ENCODE data around the gene MIPOL1. TPM values are rescaled to one million over a fixed set of nuclear protein-coding genes. Genes with fewer than 3 reads are reported as not detected.

MIPOL1 gene
- total and polyA plus RNA-seq, 2 of the 13 experiments (the other 11 are each of a cell fraction or from before 2014, with no cell fraction given): 8.6 to 34.2 TPM

DNA sequence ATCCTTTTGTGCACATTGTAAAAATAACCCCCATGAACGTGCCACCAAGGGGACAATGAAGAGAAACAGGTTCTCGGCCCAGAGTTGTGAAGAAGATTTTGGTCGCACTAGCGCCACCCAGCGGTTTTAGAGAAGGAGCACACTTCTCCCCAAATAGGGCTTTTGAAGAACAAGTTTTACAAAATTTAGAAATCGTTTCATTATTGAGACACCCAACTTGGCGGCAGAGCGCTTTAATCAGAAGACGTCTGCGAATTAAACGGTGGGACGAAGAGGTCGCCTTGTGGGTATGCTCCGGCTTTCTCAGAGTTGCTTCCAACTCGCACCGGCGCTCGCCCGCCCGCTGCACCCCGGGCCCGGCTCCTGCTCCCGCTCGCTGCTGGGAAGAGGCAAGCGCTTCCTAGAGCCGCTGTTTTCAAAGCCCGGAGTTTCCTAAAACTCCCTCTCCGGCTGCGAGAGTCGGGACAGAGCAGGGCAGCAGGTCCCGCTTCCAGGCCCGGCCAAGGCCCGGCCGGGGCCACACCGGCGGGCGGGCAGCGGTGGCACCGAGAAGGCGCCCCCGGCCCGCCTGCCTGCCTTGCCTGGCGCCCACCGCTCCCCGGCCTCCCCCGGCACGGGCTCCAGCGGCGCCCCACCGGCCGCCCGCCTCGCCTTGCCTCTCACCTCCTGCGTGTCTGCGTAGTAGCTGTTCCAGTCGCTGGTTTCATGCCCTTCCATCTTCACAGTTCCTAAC, 396.7 kb downstream of the MIPOL1 start (continued):
- TF ChIP-seq ZBTB26 (CRISPR knock-in tag; IDR thresholded peaks at IDR 0.05; ENCODE audit: borderline replicate concordance) (0 out of 2 replicates have a peak, but pooled peaks have one; percentile 6), ZNF337 (CRISPR knock-in tag; IDR thresholded peaks at IDR 0.05; ENCODE audit: borderline replicate concordance, low read depth) (0 out of 2 replicates have a peak, but pooled peaks have one; percentile 69), ZNF850 (CRISPR knock-in tag; conservative IDR thresholded peaks at IDR 0.05) (0 out of 2 replicates have a peak, but pooled peaks have one; percentile 16), THAP11 (CRISPR knock-in tag; IDR thresholded peaks at IDR 0.05) (peak; percentile 39; the same call in 1 of the 2 replicates), NFIC (IDR thresholded peaks at IDR 0.05; ENCODE audit: low read length) (no peak), ZNF362 (CRISPR knock-in tag; IDR thresholded peaks at IDR 0.05; ENCODE audit: borderline replicate concordance) (no peak), ZNF598 (CRISPR knock-in tag; IDR thresholded peaks at IDR 0.05; ENCODE audit: borderline replicate concordance) (peak; percentile 89; the same call in 1 of the 2 replicates), HMG20A (CRISPR knock-in tag; IDR thresholded peaks at IDR 0.05; ENCODE audit: borderline replicate concordance) (no peak), NFE2L2 (IDR thresholded peaks at IDR 0.05; ENCODE audit: low read length) (0 out of 2 replicates have a peak, but pooled peaks have one; percentile 4), PHB2 (IDR thresholded peaks at IDR 0.05; ENCODE audit: partially characterized antibody) (no peak), ZNF441 (CRISPR knock-in tag; IDR thresholded peaks at IDR 0.05; ENCODE audit: borderline replicate concordance) (no peak; the same call in 1 of the 2 replicates), ZNF547 (CRISPR knock-in tag; IDR thresholded peaks at IDR 0.05) (peak; percentile 6; the same call in 1 of the 2 replicates), ZNF333 (CRISPR knock-in tag; IDR thresholded peaks at IDR 0.05; ENCODE audit: borderline replicate concordance) (0 out of 2 replicates have a peak, but pooled peaks have one; percentile 50), PHF5A (CRISPR knock-in tag; IDR thresholded peaks at IDR 0.05; ENCODE audit: low read depth, unreplicated experiment) (peak; percentile 66), GFI1 (CRISPR knock-in tag; IDR thresholded peaks at IDR 0.05; ENCODE audit: borderline replicate concordance) (no peak), MTA1 (CRISPR knock-in tag; IDR thresholded peaks at IDR 0.05; ENCODE audit: borderline replicate concordance) (no peak), TBP (CRISPR knock-in tag; IDR thresholded peaks at IDR 0.05) (no peak), ZFP41 (CRISPR knock-in tag; IDR thresholded peaks at IDR 0.05; ENCODE audit: borderline replicate concordance) (no peak), BORCS8-MEF2B (CRISPR knock-in tag; IDR thresholded peaks at IDR 0.05) (peak; percentile 52; the same call in 1 of the 2 replicates), FOXK2 (IDR thresholded peaks at IDR 0.05) (no peak), ZNF235 (CRISPR knock-in tag; IDR thresholded peaks at IDR 0.05; ENCODE audit: borderline replicate concordance) (no peak; the same call in none of the 2 replicates)
- TF ChIP-seq, protein P1, sequence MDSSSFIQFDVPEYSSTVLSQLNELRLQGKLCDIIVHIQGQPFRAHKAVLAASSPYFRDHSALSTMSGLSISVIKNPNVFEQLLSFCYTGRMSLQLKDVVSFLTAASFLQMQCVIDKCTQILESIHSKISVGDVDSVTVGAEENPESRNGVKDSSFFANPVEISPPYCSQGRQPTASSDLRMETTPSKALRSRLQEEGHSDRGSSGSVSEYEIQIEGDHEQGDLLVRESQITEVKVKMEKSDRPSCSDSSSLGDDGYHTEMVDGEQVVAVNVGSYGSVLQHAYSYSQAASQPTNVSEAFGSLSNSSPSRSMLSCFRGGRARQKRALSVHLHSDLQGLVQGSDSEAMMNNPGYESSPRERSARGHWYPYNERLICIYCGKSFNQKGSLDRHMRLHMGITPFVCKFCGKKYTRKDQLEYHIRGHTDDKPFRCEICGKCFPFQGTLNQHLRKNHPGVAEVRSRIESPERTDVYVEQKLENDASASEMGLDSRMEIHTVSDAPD (CRISPR knock-in tag; IDR thresholded peaks at IDR 0.05): no peak; the same call in 1 of the 2 replicates
- TF ChIP-seq, protein P2, sequence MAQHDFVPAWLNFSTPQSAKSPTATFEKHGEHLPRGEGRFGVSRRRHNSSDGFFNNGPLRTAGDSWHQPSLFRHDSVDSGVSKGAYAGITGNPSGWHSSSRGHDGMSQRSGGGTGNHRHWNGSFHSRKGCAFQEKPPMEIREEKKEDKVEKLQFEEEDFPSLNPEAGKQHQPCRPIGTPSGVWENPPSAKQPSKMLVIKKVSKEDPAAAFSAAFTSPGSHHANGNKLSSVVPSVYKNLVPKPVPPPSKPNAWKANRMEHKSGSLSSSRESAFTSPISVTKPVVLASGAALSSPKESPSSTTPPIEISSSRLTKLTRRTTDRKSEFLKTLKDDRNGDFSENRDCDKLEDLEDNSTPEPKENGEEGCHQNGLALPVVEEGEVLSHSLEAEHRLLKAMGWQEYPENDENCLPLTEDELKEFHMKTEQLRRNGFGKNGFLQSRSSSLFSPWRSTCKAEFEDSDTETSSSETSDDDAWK (CRISPR knock-in tag; IDR thresholded peaks at IDR 0.05): no peak
